Measurements from ENCODE around the gene TAGAP.

DNA sequence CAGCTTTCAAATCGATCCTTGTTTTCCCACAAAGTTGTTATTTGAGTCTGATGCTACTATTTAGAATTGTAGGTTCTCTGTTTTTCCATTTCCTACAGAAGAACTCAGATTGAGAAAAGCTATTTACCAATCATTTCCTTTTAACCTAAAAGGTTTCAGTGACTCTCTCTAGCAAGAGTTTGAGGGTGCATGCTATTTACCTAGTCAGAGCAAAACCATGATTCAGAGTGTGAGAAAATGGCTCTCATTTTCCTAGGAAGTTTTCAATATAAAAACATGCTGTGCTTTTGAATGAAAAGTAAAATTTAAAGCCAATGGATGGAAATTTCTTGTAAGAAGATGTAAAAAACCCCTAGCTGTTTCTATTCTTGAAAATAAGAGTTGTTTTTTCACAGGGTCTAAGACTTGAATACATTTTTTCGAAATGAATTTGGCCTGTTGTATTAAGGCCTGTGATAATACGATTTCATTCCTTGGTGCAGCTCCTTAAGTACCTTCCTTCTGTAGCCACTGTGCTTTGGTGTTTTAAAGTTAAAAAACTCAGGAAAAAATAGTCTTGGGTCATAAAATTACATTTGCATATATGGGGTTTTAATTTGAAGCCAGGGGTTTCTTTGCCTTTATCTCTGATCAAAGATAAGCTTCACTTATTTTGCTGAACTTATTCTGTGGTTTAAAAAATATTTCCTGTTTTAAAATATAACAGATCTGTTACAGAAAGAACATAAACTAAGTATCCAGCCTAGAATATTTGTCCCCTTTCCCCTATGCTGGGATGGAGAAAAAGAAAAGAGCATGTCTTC is 26.8 kb downstream of the TAGAP start:
- TF ChIP-seq POLR2AphosphoS5 (IDR thresholded peaks at IDR 0.05; ENCODE audit: low read depth, low read length) (no peak), EZH2phosphoT487 (IDR thresholded peaks at IDR 0.05; ENCODE audit: borderline replicate concordance) (no peak)
- TF ChIP-seq, protein P1, sequence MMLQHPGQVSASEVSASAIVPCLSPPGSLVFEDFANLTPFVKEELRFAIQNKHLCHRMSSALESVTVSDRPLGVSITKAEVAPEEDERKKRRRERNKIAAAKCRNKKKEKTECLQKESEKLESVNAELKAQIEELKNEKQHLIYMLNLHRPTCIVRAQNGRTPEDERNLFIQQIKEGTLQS (IDR thresholded peaks at IDR 0.05), result no peak

Measured in HCT116 (cell line).